B cell (primary cell): ENCODE results near the gene HRK.

ENCODE experiments used
- CTCF ChIP-seq: fragments of 200-600 bp; IDR thresholded peaks from one replicate; pipeline ENCODE4 v1.8.0; 2022; ENCODE audit warnings: antibody characterized with exemption, mild to moderate bottlenecking
- EZH2 ChIP-seq: IDR thresholded peaks from 2 replicates; pipeline ENCODE4 v1.6.1; 2012; ENCODE audit warnings: borderline replicate concordance, low read depth, mild to moderate bottlenecking, moderate library complexity, low read length; ENCODE audit not compliant: insufficient read depth, poor library complexity, severe bottlenecking

GRCh38 chr12:116818341-116818856 is 62.8 kb downstream of the HRK start:
- TF ChIP-seq CTCF (no peak), EZH2 (no peak)
